Karpas-422 (cell line): ENCODE results near the gene HK2. TPM values are rescaled to one million over a fixed set of nuclear protein-coding genes. Genes with fewer than 3 reads are reported as not detected.
"Not testable (repeated sequence)": the region's sequence is repeated elsewhere in the genome, so short reads cannot be mapped to it uniquely, and the experiment has no call there.

Experiments
- DNase-seq: peaks from one replicate; pipeline ENCODE4 v3.0.0-alpha.2; 2015
- H2AFZ ChIP-seq: fragments of 200-600 bp; sonication (generic); 2 replicates; pipeline ENCODE4 v1.6.1; 2014; ENCODE audit warnings: antibody characterized with exemption, low read length, mixed read lengths
- H3K27ac ChIP-seq: fragments of 200-600 bp; sonication (generic); 2 replicates; pipeline ENCODE4 v1.5.1; 2014; ENCODE audit warnings: mild to moderate bottlenecking, low read length, moderate library complexity
- H3K27me3 ChIP-seq: fragments of 200-600 bp; sonication (generic); 2 replicates; pipeline ENCODE4 v1.6.1; 2014; ENCODE audit warnings: low read length, mixed read lengths
- H3K36me3 ChIP-seq: fragments of 200-600 bp; sonication (generic); 2 replicates; pipeline ENCODE4 v1.6.1; 2014; ENCODE audit warnings: low read length, mixed read lengths; ENCODE audit not compliant: insufficient read depth
- H3K4me1 ChIP-seq: fragments of 200-600 bp; sonication (generic); 2 replicates; pipeline ENCODE4 v1.6.1; 2014; ENCODE audit warnings: mild to moderate bottlenecking, low read length, mixed read lengths
- H3K4me2 ChIP-seq: fragments of 200-600 bp; sonication (generic); 2 replicates; pipeline ENCODE4 v1.6.1; 2014; ENCODE audit warnings: low read length, low read depth, mild to moderate bottlenecking; ENCODE audit not compliant: poor library complexity, severe bottlenecking
- H3K4me3 ChIP-seq: fragments of 200-600 bp; sonication (generic); 2 replicates; pipeline ENCODE4 v1.5.1; 2014; ENCODE audit warnings: mild to moderate bottlenecking, antibody characterized with exemption, low read length, mixed read lengths
- H3K79me2 ChIP-seq: fragments of 200-600 bp; sonication (generic); 2 replicates; pipeline ENCODE4 v1.6.1; 2014; ENCODE audit warnings: mild to moderate bottlenecking, low read length, mixed read lengths
- H3K9ac ChIP-seq: fragments of 200-600 bp; sonication (generic); 2 replicates; pipeline ENCODE4 v1.6.0; 2014; ENCODE audit warnings: low read length
- H3K9me2 ChIP-seq: fragments of 200-600 bp; sonication (generic), shearing (Covaris generic); replicated peaks from 2 replicates; pipeline ENCODE4 v1.6.0; 2014; ENCODE audit warnings: mild to moderate bottlenecking, low read length, moderate library complexity; ENCODE audit not compliant: insufficient read depth
- H3K9me3 ChIP-seq: fragments of 300-700, 200-600 bp; sonication (generic); 2 replicates; pipeline ENCODE4 v1.6.1; 2014; ENCODE audit warnings: low read length, mixed read lengths
- H4K20me1 ChIP-seq: fragments of 200-600 bp; sonication (generic); 2 replicates; pipeline ENCODE4 v1.6.1; 2014; ENCODE audit warnings: mild to moderate bottlenecking, antibody characterized with exemption, low read length, low read depth; ENCODE audit not compliant: insufficient read depth
- total RNA-seq: library from RNA; depleted of rRNA; stranded (reverse); fragments of >200 nt; shearing (Covaris generic); gene quantifications from 2 replicates; pipeline ENCODE4 v1.2.3, GENCODE V29; 2014; ENCODE audit warnings: low replicate concordance

HK2 gene
- total RNA-seq, 1 experiment from 2014 or later: 80.7 TPM

GRCh38 chr2:74831693-74832530 lies 2.0 kb upstream of the HK2 start:
- Histone ChIP-seq H3K9me2 (no peaks in the 10 kb centered on the region), H3K4me1 (peaks cover 43% of the 10 kb centered on the region), H3K4me2 (no peak overlapping the region), H3K9me3 (no peaks in the 10 kb centered on the region), H4K20me1 (peaks cover 14% of the 10 kb centered on the region), H3K27me3 (no peaks in the 10 kb centered on the region), H3K4me3 (no peak overlapping the region), H3K27ac (no peak overlapping the region), H3K36me3 (peaks cover 5% of the 10 kb centered on the region; the same call in 1 of the 2 replicates), H3K79me2 (peaks cover 29% of the 10 kb centered on the region), H3K9ac (no peak overlapping the region), H2AFZ (no peak overlapping the region)
- no peak for DNase-seq

GRCh38 chr2:74834234-74834791 lies 386 bp downstream of the HK2 start:
- Histone ChIP-seq H4K20me1 (peaks cover 35% of the 10 kb centered on the region), H3K36me3 (peaks cover 13% of the 10 kb centered on the region), H2AFZ (peak overlapping the region; percentile 78; the same call in 1 of the 2 replicates), H3K4me1 (peaks cover 54% of the 10 kb centered on the region), H3K9ac (peak overlapping the region; percentile 90), H3K79me2 (peaks cover 53% of the 10 kb centered on the region), H3K4me3 (peak overlapping the region; percentile 88), H3K4me2 (peak overlapping the region; percentile 89), H3K27ac (peak overlapping the region; percentile 68)
- H3K9me2 ChIP-seq, H3K27me3 ChIP-seq, H3K9me3 ChIP-seq: not testable (repeated sequence)
- peak; percentile 79 for DNase-seq

- H3K79me2 ChIP-seq: peaks cover 59% of the 10 kb centered on the region
Measured at GRCh38 chr2:74834792-74835755, 1.1 kb downstream of the HK2 start.

GRCh38 chr2:74835831-74836674 lies 2.1 kb downstream of the HK2 start:
- H3K9ac ChIP-seq: peak overlapping the region; percentile 90
- peaks cover 53% of the 10 kb centered on the region for H3K4me1 ChIP-seq
- H3K9me2 ChIP-seq: no peaks in the 10 kb centered on the region
- H3K9me3 ChIP-seq: no peaks in the 10 kb centered on the region
- H3K36me3 ChIP-seq: peaks cover 13% of the 10 kb centered on the region
- H3K4me2 ChIP-seq: peak overlapping the region; percentile 89
- H3K79me2 ChIP-seq: peaks cover 68% of the 10 kb centered on the region
- peak; percentile 87 for DNase-seq
- H3K27ac ChIP-seq: peak overlapping the region; percentile 68
- peak overlapping the region; percentile 88 for H3K4me3 ChIP-seq
- H3K27me3 ChIP-seq: no peaks in the 10 kb centered on the region
- H2AFZ ChIP-seq: 0 out of 2 replicates have a peak overlapping the region, but pooled peaks have one; percentile 78
- peaks cover 44% of the 10 kb centered on the region for H4K20me1 ChIP-seq

More at GRCh38 chr2:74834792-74835755, 1.1 kb downstream of the HK2 start:
- H3K9me2 ChIP-seq: no peaks in the 10 kb centered on the region
- peaks cover 37% of the 10 kb centered on the region for H4K20me1 ChIP-seq
- peaks cover 13% of the 10 kb centered on the region for H3K36me3 ChIP-seq
- peak overlapping the region; percentile 68 for H3K27ac ChIP-seq
- peak overlapping the region; percentile 78 for H2AFZ ChIP-seq
- peaks cover 54% of the 10 kb centered on the region for H3K4me1 ChIP-seq
- H3K9ac ChIP-seq: peak overlapping the region; percentile 90
- no peaks in the 10 kb centered on the region for H3K27me3 ChIP-seq
- H3K9me3 ChIP-seq: no peaks in the 10 kb centered on the region
- peak overlapping the region; percentile 89 for H3K4me2 ChIP-seq
- DNase-seq: peak; percentile 95
- H3K4me3 ChIP-seq: peak overlapping the region; percentile 88

- H3K36me3 ChIP-seq: peaks cover 13% of the 10 kb centered on the region
- H3K4me1 ChIP-seq: peaks cover 52% of the 10 kb centered on the region
- H3K9me2 ChIP-seq: no peaks in the 10 kb centered on the region
- peak overlapping the region; percentile 88 for H3K4me3 ChIP-seq
- H3K9me3 ChIP-seq: no peaks in the 10 kb centered on the region
- no peaks in the 10 kb centered on the region for H3K27me3 ChIP-seq
- DNase-seq: no peak
- H3K79me2 ChIP-seq: peaks cover 76% of the 10 kb centered on the region
- H2AFZ ChIP-seq: no peak overlapping the region
- H3K27ac ChIP-seq: no peak overlapping the region
- H3K9ac ChIP-seq: peak overlapping the region; percentile 90; the same call in 1 of the 2 replicates
- peaks cover 52% of the 10 kb centered on the region for H4K20me1 ChIP-seq
- peak overlapping the region; percentile 89 for H3K4me2 ChIP-seq
Measured at GRCh38 chr2:74836675-74837401, 2.9 kb downstream of the HK2 start.

- Histone ChIP-seq H3K79me2 (peaks cover 97% of the 10 kb centered on the region), H3K27ac (no peak overlapping the region), H4K20me1 (peaks cover 88% of the 10 kb centered on the region), H3K9me3 (no peaks in the 10 kb centered on the region), H2AFZ (no peak overlapping the region), H3K4me2 (no peak overlapping the region), H3K27me3 (no peaks in the 10 kb centered on the region), H3K4me1 (peaks cover 74% of the 10 kb centered on the region), H3K9ac (no peak overlapping the region), H3K4me3 (no peak overlapping the region), H3K36me3 (peaks cover 11% of the 10 kb centered on the region), H3K9me2 (no peaks in the 10 kb centered on the region)
- no peak for DNase-seq
Measured at GRCh38 chr2:74841641-74842040, 7.7 kb downstream of the HK2 start.

- peaks cover 97% of the 10 kb centered on the region for H3K79me2 ChIP-seq
- no peak overlapping the region for H3K4me2 ChIP-seq
- peaks cover 78% of the 10 kb centered on the region for H3K4me1 ChIP-seq
- H2AFZ ChIP-seq: no peak overlapping the region
- DNase-seq: no peak
- no peaks in the 10 kb centered on the region for H3K9me2 ChIP-seq
- H3K27ac ChIP-seq: no peak overlapping the region
- peaks cover 91% of the 10 kb centered on the region for H4K20me1 ChIP-seq
- no peak overlapping the region for H3K4me3 ChIP-seq
- H3K27me3 ChIP-seq: no peaks in the 10 kb centered on the region
- H3K9me3 ChIP-seq: no peaks in the 10 kb centered on the region
- H3K9ac ChIP-seq: no peak overlapping the region
- no peaks in the 10 kb centered on the region; the same call in 1 of the 2 replicates for H3K36me3 ChIP-seq
Measured at GRCh38 chr2:74843433-74843832, 9.5 kb downstream of the HK2 start.
